Prostate gland (tissue), 2 donors: ENCODE data around the gene OR10H3. TPM values are rescaled to one million over a fixed set of nuclear protein-coding genes. Genes with fewer than 3 reads are reported as not detected.

Source experiments
- DNase-seq: peaks from one replicate; pipeline ENCODE4 v3.0.0-alpha.2; 2019; ENCODE audit warnings: low spot score
- H3K27ac ChIP-seq, 2 donors: fragments of 200-600 bp; sonication (generic); 2 replicates each; pipeline ENCODE4 v1.5.1; 2017 to 2019
- H3K27me3 ChIP-seq: fragments of 200-600 bp; sonication (generic); replicated peaks from 2 replicates; pipeline ENCODE4 v1.5.1; 2019; ENCODE audit not compliant: insufficient read depth
- H3K36me3 ChIP-seq, 2 donors: fragments of 200-600 bp; sonication (generic); 1 replicate in 1 of 2; 2 replicates in 1 of 2; pipeline versions ENCODE4 v1.5.1 to v1.8.1; 2017 to 2019
- H3K4me1 ChIP-seq: fragments of 200-600 bp; sonication (generic); replicated peaks from 2 replicates; pipeline ENCODE4 v1.5.1; 2019
- H3K4me3 ChIP-seq, 2 donors: fragments of 200-600 bp; sonication (generic); 2 replicates each; pipeline ENCODE4 v1.5.1; 2017 to 2019
- H3K9me3 ChIP-seq: fragments of 200-600 bp; sonication (generic); 2 replicates; pipeline ENCODE4 v1.5.1; 2017
- CTCF ChIP-seq, 4 experiments: fragments of 200-600 bp in 2 of 4; fragments of 450-650 bp in 2 of 4; sonication (generic) in 2 of 4; IDR thresholded peaks; 1 replicate in 3 of 4; 2 replicates in 1 of 4; pipeline ENCODE4 v1.5.1; 2016 to 2019; ENCODE audit warnings: antibody characterized with exemption in 4 of 4, mild to moderate bottlenecking in 2 of 4, moderate library complexity in 2 of 4
- POLR2A ChIP-seq: fragments of 450-650 bp; IDR thresholded peaks from one replicate; pipeline ENCODE4 v1.6.1; 2016; ENCODE audit warnings: antibody characterized with exemption, mild to moderate bottlenecking
- POLR2AphosphoS5 ChIP-seq: sonication (generic); formaldehyde crosslinking; IDR thresholded peaks from one replicate; pipeline ENCODE4 v1.6.1; 2017; ENCODE audit warnings: antibody characterized with exemption
- WGBS: methylation state at CpG from one replicate; pipeline ENCODE4 v1.1.5; 2018; 5-methylcytosine and 5-hydroxymethylcytosine counted together
- intact Hi-C: fragments of 100-400 bp; cut with DNase I; formaldehyde crosslinking; loops from one replicate; pipeline ENCODE4 v1.14.2; 2022
- total RNA-seq, 2 donors: library from RNA; depleted of rRNA; stranded (reverse); fragments of >200 nt; gene quantifications; one replicate each; pipeline ENCODE4 v1.1.0, GENCODE V29; 2016

OR10H3 gene
- not detected for total RNA-seq

DNA sequence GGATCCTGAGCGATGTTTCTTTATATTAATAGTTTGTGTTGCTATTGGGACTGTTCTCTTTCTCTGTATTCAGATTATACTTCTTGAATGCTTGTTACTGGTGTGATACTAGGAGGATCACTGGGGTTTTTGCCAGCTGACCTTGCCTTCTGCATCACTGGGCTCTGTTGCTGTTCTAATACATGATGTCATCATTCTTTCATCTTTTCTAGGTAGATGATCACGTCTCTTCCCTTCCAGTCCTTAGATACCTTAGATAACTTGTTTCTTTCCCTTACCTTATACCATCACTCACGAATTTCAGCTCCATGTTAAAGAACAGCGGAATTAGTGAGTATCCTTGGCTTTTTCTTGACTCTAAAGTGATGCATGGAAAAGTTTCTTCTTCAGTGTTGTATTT lies at the start of gene OR10H3:
Gene OR10H3, plus strand, starts transcription at position 264 of the 400 bp plus-strand sequence. CDS start 3,408 bp downstream, outside the sequence.
- no peak within 1 kb of the TSS for H3K27ac ChIP-seq
- TF ChIP-seq POLR2AphosphoS5 (no peak), CTCF (IDR thresholded peaks at IDR 0.05) (no peak)
- H3K27me3 ChIP-seq, result no peaks in the 10 kb centered on the region
- DNase-seq, result no peak
- H3K9me3 ChIP-seq, result no peaks in the 10 kb centered on the region
- H3K36me3 ChIP-seq, result no peaks in the 10 kb centered on the region
- intact Hi-C loops, result no loop called here
- no peak within 1 kb of the TSS for H3K4me3 ChIP-seq
- no peaks in the 10 kb centered on the region for H3K4me1 ChIP-seq
- WGBS, result 63% methylated on average over 4 of the region's 4 CpGs

DNA sequence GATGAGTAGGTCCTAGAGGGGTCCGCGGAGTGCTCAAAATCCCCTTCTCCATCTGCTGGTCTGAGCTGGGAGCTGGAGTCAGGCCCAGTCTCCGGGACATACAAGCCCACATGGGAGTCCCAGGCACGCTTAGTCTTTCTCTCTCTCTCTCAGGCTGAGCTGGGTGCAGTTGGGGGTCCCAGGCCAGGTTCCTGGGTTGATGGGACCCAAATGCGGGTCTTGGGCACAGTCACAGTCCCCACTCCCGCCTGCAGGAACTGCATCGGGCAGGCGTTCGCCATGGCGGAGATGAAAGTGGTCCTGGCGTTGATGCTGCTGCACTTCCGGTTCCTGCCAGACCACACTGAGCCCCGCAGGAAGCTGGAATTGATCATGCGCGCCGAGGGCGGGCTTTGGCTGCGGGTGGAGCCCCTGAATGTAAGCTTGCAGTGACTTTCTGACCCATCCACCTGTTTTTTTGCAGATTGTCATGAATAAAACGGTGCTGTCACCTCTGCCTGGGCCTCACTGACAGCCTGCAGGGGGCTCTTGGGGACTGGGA lies 41.1 kb upstream of the OR10H3 start:
- H3K36me3 ChIP-seq, result no peaks in the 10 kb centered on the region
- intact Hi-C loops, result no loop called here
- H3K4me1 ChIP-seq, result no peaks in the 10 kb centered on the region
- TF ChIP-seq POLR2A (no peak), POLR2AphosphoS5 (no peak), CTCF (IDR thresholded peaks at IDR 0.05) (no peak)
- no peaks in the 10 kb centered on the region for H3K9me3 ChIP-seq
- no peak for DNase-seq
- no peak overlapping the region for H3K4me3 ChIP-seq
- 78% methylated on average over 19 of the region's 19 CpGs for WGBS
- no peaks in the 10 kb centered on the region for H3K27me3 ChIP-seq
- no peak overlapping the region for H3K27ac ChIP-seq

- H3K27ac ChIP-seq, result no peak overlapping the region
- H3K4me3 ChIP-seq, result no peak overlapping the region
- H3K36me3 ChIP-seq, result no peaks in the 10 kb centered on the region
- no peak for DNase-seq
- no peaks in the 10 kb centered on the region for H3K9me3 ChIP-seq
- WGBS, result 61% methylated on average over 4 of the region's 4 CpGs
- H3K27me3 ChIP-seq, result no peaks in the 10 kb centered on the region
- no peak for TF ChIP-seq POLR2AphosphoS5
- no peak for TF ChIP-seq POLR2A
- no peak for TF ChIP-seq CTCF (IDR thresholded peaks at IDR 0.05)
- intact Hi-C loops, result no loop called here
- H3K4me1 ChIP-seq, result no peaks in the 10 kb centered on the region
Measured at GRCh38 chr19:15701757-15702533, 35.8 kb upstream of the OR10H3 start.

DNA sequence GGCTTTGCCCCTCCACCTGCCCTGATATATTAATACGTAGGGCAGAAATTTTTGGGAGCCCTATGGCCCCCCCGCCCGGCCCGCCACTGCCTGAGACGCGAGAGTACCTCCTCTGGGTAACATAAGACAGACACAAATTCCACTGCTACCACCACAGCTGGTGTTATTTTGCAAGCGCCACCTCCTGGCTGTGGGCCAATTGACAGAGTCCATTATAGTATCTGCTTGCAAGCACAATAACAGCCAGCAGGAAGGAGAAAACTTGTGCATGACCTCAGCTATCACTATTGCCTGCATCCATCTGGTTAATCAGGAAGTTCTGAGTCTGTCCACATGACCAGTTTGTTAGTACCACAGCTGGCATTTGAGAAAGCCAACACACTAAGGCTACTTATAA lies 35.3 kb upstream of the OR10H3 start:
- Histone ChIP-seq H3K4me3 (no peak overlapping the region), H3K36me3 (no peaks in the 10 kb centered on the region), H3K27ac (no peak overlapping the region), H3K9me3 (no peaks in the 10 kb centered on the region), H3K27me3 (no peaks in the 10 kb centered on the region), H3K4me1 (no peaks in the 10 kb centered on the region)
- DNase-seq, result peak; percentile 54
- intact Hi-C loops, result no loop called here
- TF ChIP-seq CTCF (IDR thresholded peaks at IDR 0.05) (no peak), POLR2AphosphoS5 (no peak), POLR2A (no peak)
- WGBS, result 5% methylated on average over 7 of the region's 7 CpGs

GRCh38 chr19:15714638-15715037 lies 23.1 kb upstream of the OR10H3 start:
- intact Hi-C loops, result no loop called here
- TF ChIP-seq POLR2A, result no peak
- TF ChIP-seq CTCF (IDR thresholded peaks at IDR 0.05), result no peak
- TF ChIP-seq POLR2AphosphoS5, result no peak
- Histone ChIP-seq H3K36me3 (no peaks in the 10 kb centered on the region), H3K9me3 (no peaks in the 10 kb centered on the region), H3K27ac (no peak overlapping the region), H3K27me3 (peaks cover 10% of the 10 kb centered on the region), H3K4me1 (no peaks in the 10 kb centered on the region), H3K4me3 (no peak overlapping the region)
- DNase-seq, result no peak
- WGBS, result 64% methylated on average over 3 of the region's 3 CpGs
